GM12878 (cell line): ENCODE measurements around the gene GALNT16. TPM values are rescaled to one million over a fixed set of nuclear protein-coding genes. Genes with fewer than 3 reads are reported as not detected.

Experiments used
- ATAC-seq: fragments of 200-7000 bp; cut with Tn5 transposase; 3 replicates; pipeline ENCODE4 v1.9.1; 2020; ENCODE audit warnings: mild to moderate bottlenecking, moderate library complexity
- BruUV-seq: library from RNA; stranded (reverse); fragments of 400-500 nt; replicated peaks from 2 replicates; lab custom pipeline; 2021; lab: Mats Ljungman, UMichigan
- CTCF ChIA-PET: fragments of 300-600 bp; sonication (Branson Sonifier 250); formaldehyde crosslinking; extraction: SDS; loops from one replicate; lab custom pipeline; 2021; ENCODE audit warnings: inconsistent platforms; lab: Yijun Ruan, JAX
- POLR2A ChIA-PET: fragments of 350-600 bp; formaldehyde crosslinking; extraction: SDS; loops from one replicate; lab custom pipeline; 2021; ENCODE audit warnings: inconsistent platforms; lab: Charles Lee
- RAD21 ChIA-PET: fragments of 300-600 bp; sonication (Branson Sonifier 250); formaldehyde crosslinking; loops from one replicate; lab custom pipeline; 2023; ENCODE audit warnings: antibody characterized with exemption; ENCODE audit not compliant: unreplicated experiment; lab: Charles Lee
- SMC1A ChIA-PET: fragments of 300-600 bp; sonication (Branson Sonifier 250); formaldehyde crosslinking; loops from one replicate; lab custom pipeline; 2023; ENCODE audit not compliant: unreplicated experiment, uncharacterized antibody; lab: Charles Lee
- DNase-seq: peaks from one replicate; pipeline ENCODE4 v3.0.0-alpha.2; 2011; ENCODE audit warnings: low read depth, low spot score
- FAIRE-seq: peaks from 3 replicates; lab custom pipeline; 2011; peaks lifted over from hg19 to GRCh38; lab: Jason Lieb, UNC
- H2AFZ ChIP-seq: 2 replicates; pipeline ENCODE4 v1.6.0; 2011; ENCODE audit warnings: low read depth, low read length, control low read depth; ENCODE audit not compliant: control insufficient read depth
- H3K27ac ChIP-seq: 2 replicates; pipeline ENCODE4 v1.5.1; 2011; ENCODE audit warnings: control low read depth; ENCODE audit not compliant: control insufficient read depth, insufficient read depth
- H3K27me3 ChIP-seq, 2 experiments: replicated peaks in 1 of 2; 2 replicates each; pipeline versions ENCODE4 v1.6.0 to v1.6.1; 2011; ENCODE audit warnings: low read length in 1 of 2; ENCODE audit not compliant: control insufficient read depth in 2 of 2, insufficient read depth in 2 of 2
- H3K36me3 ChIP-seq, 2 experiments: 2 replicates each; pipeline ENCODE4 v1.5.1; 2011; ENCODE audit warnings: low read length in 1 of 2; ENCODE audit not compliant: control insufficient read depth in 2 of 2, insufficient read depth in 2 of 2
- H3K4me1 ChIP-seq: 2 replicates; pipeline ENCODE4 v1.6.1; 2011; ENCODE audit warnings: mild to moderate bottlenecking, low read length, moderate library complexity, mixed read lengths; ENCODE audit not compliant: control insufficient read depth, insufficient read depth
- H3K4me2 ChIP-seq: 2 replicates; pipeline ENCODE4 v1.6.0; 2011; ENCODE audit warnings: control low read depth; ENCODE audit not compliant: control insufficient read depth, insufficient read depth
- H3K4me3 ChIP-seq: fragments of 200-600 bp; sonication (generic); 2 replicates; pipeline ENCODE4 v1.5.1; 2016
- H3K79me2 ChIP-seq: 2 replicates; pipeline ENCODE4 v1.6.0; 2011; ENCODE audit warnings: low read length; ENCODE audit not compliant: control insufficient read depth, insufficient read depth
- H3K9ac ChIP-seq: 2 replicates; pipeline ENCODE4 v1.8.0; 2011; ENCODE audit warnings: low read length, control low read depth, mixed read lengths; ENCODE audit not compliant: control insufficient read depth, insufficient read depth
- H3K9me3 ChIP-seq: replicated peaks from 3 replicates; pipeline ENCODE4 v1.5.1; 2011; ENCODE audit warnings: mild to moderate bottlenecking, low read length; ENCODE audit not compliant: control insufficient read depth, insufficient read depth
- H4K20me1 ChIP-seq: 2 replicates; pipeline ENCODE4 v1.6.0; 2011; ENCODE audit not compliant: control insufficient read depth, insufficient read depth
- BACH1 ChIP-seq: fragments of 450-650 bp; IDR thresholded peaks from 2 replicates; pipeline ENCODE4 v1.6.1; 2017; ENCODE audit warnings: mild to moderate bottlenecking, borderline replicate concordance
- CEBPB ChIP-seq, 2 experiments: fragments of 150-350 bp in 1 of 2; IDR thresholded peaks; 2 replicates each; pipeline ENCODE4 v1.6.1; 2012 to 2014; ENCODE audit warnings: low read depth in 2 of 2, low read length in 2 of 2, borderline replicate concordance in 1 of 2, inconsistent platforms in 1 of 2
- CREM ChIP-seq: IDR thresholded peaks from 2 replicates; pipeline ENCODE4 v1.6.1; 2014; ENCODE audit warnings: antibody characterized with exemption, low read depth
- HDAC2 ChIP-seq: fragments of 200-600 bp; sonication (generic); IDR thresholded peaks from 2 replicates; pipeline ENCODE4 v1.6.1; 2017
- KLF5 ChIP-seq: fragments of 450-650 bp; IDR thresholded peaks from 2 replicates; pipeline ENCODE4 v1.6.1; 2014; ENCODE audit warnings: mild to moderate bottlenecking; ENCODE audit not compliant: partially characterized antibody
- NR2C1 ChIP-seq: fragments of 450-650 bp; IDR thresholded peaks from 2 replicates; pipeline ENCODE4 v1.6.1; 2017; ENCODE audit warnings: antibody characterized with exemption, mild to moderate bottlenecking, moderate library complexity
- PML ChIP-seq: IDR thresholded peaks from 2 replicates; pipeline ENCODE4 v1.6.1; 2012; ENCODE audit warnings: low read length, inconsistent platforms
- POLR2A ChIP-seq: IDR thresholded peaks from 2 replicates; pipeline ENCODE4 v1.6.1; 2011; ENCODE audit warnings: low read depth, mild to moderate bottlenecking, low read length
- RUNX3 ChIP-seq: IDR thresholded peaks from 2 replicates; pipeline ENCODE4 v1.6.1; 2012; ENCODE audit warnings: low read length, inconsistent platforms
- SIN3A ChIP-seq: IDR thresholded peaks from 2 replicates; pipeline ENCODE4 v1.6.1; 2012; ENCODE audit warnings: low read depth, low read length, improper control_type of control experiment
- TBL1XR1 ChIP-seq: IDR thresholded peaks from 2 replicates; pipeline ENCODE4 v1.6.1; 2012; ENCODE audit warnings: low read depth, low read length, improper control_type of control experiment
- TCF12 ChIP-seq: IDR thresholded peaks from 2 replicates; pipeline ENCODE4 v1.6.1; 2011; ENCODE audit warnings: low read depth, mild to moderate bottlenecking, low read length
- ZNF207 ChIP-seq: fragments of 450-650 bp; IDR thresholded peaks from 2 replicates; pipeline ENCODE4 v1.6.1; 2014; ENCODE audit warnings: antibody characterized with exemption, mild to moderate bottlenecking, borderline replicate concordance
- ZNF274 ChIP-seq: IDR thresholded peaks from one replicate; pipeline ENCODE4 v1.8.0; 2011; ENCODE audit not compliant: insufficient read length, insufficient read depth
- ZNF622 ChIP-seq: fragments of 450-650 bp; IDR thresholded peaks from 2 replicates; pipeline ENCODE4 v1.6.1; 2017; ENCODE audit warnings: mild to moderate bottlenecking, inconsistent platforms
- WGBS: methylation state at CpG from one replicate; pipeline ENCODE4 v1.1.6; 2016; ENCODE audit warnings: low lambda C conversion rate; ENCODE audit not compliant: insufficient replicate concordance, insufficient coverage; ENCODE audit errors: missing lambda C conversion rate; 5-methylcytosine and 5-hydroxymethylcytosine counted together
- in situ Hi-C: fragments of 300-500 bp; cut with MboI; formaldehyde crosslinking; loops from 9 replicates; pipeline ENCODE4 v1.14.3; 2018; ENCODE audit warnings: mixed read lengths
- intact Hi-C: fragments of 100-400 bp; cut with micrococcal nuclease; formaldehyde crosslinking; loops from one replicate; pipeline ENCODE4 v1.14.2; 2022; ENCODE audit not compliant: unreplicated experiment
- polyA plus RNA-seq, 11 experiments: library from polyadenylated mRNA; depleted of rRNA in 4 of 11; unstranded in 6 of 11; stranded (reverse) in 5 of 11; fragments of >200 nt; fragmentation: Nextera tagmentation in 4 of 11; fragmentation: Illumina TruSeq in 1 of 11; extraction: Ambion mirVana in 4 of 11; extraction: Trizol in 1 of 11; gene quantifications; 1 replicate in 1 of 11; 2 replicates in 10 of 11; pipeline versions ENCODE4 v1.2.1 to v1.2.3, GENCODE V29; 2011 to 2016; ENCODE audit warnings: inconsistent platforms in 2 of 11, missing spikeins in 2 of 11, low read depth in 1 of 11
- total RNA-seq, 4 experiments: library from RNA; depleted of rRNA in 3 of 4; stranded (reverse); fragments of >200 nt in 3 of 4; fragmentation: Illumina TruSeq in 1 of 4; extraction: Trizol in 1 of 4; gene quantifications; 2 replicates each; pipeline versions ENCODE4 v1.2.1 to v1.2.3, GENCODE V29; 2013 to 2021

Gene GALNT16
- total and polyA plus RNA-seq, 10 of the 15 experiments (the other 5 are each of a cell fraction or from before 2014, with no cell fraction given), result under 0.01 to 0.08 (median 0.03) TPM; not detected in 3

- H3K36me3 ChIP-seq, result peaks cover 2 to 3% of the 10 kb centered on the region in 2 experiments; a peak in 3 of 4 replicates
- 63% methylated on average over 3 of the region's 3 CpGs for WGBS
- ATAC-seq (no peak), DNase-seq (no peak), FAIRE-seq (no peak)
- H3K79me2 ChIP-seq, result no peaks in the 10 kb centered on the region
- POLR2A ChIA-PET, result interaction anchor here (1.1 kb wide), 1 partner anchor 11 kb away, joined by 3 read pairs; no protein-coding TSS in a partner anchor
- CTCF ChIA-PET, result no interaction called here
- no peaks in the 10 kb centered on the region for H3K9me3 ChIP-seq
- H4K20me1 ChIP-seq, result no peaks in the 10 kb centered on the region
- intact Hi-C loops (no loop called here), in situ Hi-C loops (loop anchor here (25.0 kb wide), 1 partner anchor 505 kb away; no protein-coding TSS in a partner anchor)
- RAD21 ChIA-PET, result interaction anchor here (1.3 kb wide), 2 partner anchors 10 to 103 kb away, joined by 3 to 5 read pairs; no protein-coding TSS in a partner anchor
- H3K4me2 ChIP-seq, result no peak overlapping the region
- TF ChIP-seq BACH1 (no peak), CEBPB (IDR thresholded peaks at IDR 0.05; ENCODE audit: borderline replicate concordance in 1 of 2, low read depth in 2 of 2, low read length in 2 of 2) (no peak), RUNX3 (no peak), SIN3A (no peak), ZNF622 (no peak), PML (no peak), ZNF274 (no peak), KLF5 (no peak), TBL1XR1 (no peak), NR2C1 (no peak), POLR2A (no peak), TCF12 (no peak), CREM (no peak), ZNF207 (no peak), HDAC2 (no peak)
- SMC1A ChIA-PET, result interaction anchor here (1.1 kb wide), 1 partner anchor 87 kb away, joined by 3 read pairs; no protein-coding TSS in a partner anchor
- no peak overlapping the region for H3K9ac ChIP-seq
- no peaks in the 10 kb centered on the region for H3K27me3 ChIP-seq
- H2AFZ ChIP-seq, result no peak overlapping the region
- H3K4me3 ChIP-seq, result no peak overlapping the region
- no peaks in the 10 kb centered on the region for H3K4me1 ChIP-seq
- BruUV-seq, result no TSS peak
- no peak overlapping the region for H3K27ac ChIP-seq
Observed at GRCh38 chr14:69232388-69232787, 27.6 kb upstream of the GALNT16 start.
